ENCODE data around the gene RNF225. TPM values are rescaled to one million over a fixed set of nuclear protein-coding genes. Genes with fewer than 3 reads are reported as not detected.

Gene RNF225
- total and polyA plus RNA-seq, 2 experiments from 2014 or later, result 3.1 TPM; not detected in 1

DNA sequence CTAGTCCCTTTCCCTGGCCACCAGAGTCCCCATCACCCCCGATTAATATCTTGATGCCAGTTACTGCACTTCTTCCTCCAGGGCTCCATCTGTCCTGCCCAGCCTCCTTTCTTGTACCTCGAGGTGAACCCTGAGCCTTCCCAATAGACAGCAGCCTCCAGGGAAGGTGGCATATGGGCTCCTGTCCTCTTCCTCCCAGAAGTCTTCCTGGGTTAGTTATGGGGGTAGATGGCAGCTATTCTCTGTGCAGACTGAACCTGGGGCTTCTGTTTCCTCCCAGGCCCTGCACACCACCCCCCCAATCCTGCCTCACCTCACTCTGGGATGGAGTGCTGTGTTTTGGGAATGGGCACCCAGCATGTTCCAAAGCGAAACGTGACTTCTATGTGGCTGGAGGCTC is 2.6 kb downstream of the RNF225 start:
- DNase-seq (ENCODE audit: low read depth in 1 of 2, low spot score in 1 of 2), result no peak
- TF ChIP-seq, protein P1, sequence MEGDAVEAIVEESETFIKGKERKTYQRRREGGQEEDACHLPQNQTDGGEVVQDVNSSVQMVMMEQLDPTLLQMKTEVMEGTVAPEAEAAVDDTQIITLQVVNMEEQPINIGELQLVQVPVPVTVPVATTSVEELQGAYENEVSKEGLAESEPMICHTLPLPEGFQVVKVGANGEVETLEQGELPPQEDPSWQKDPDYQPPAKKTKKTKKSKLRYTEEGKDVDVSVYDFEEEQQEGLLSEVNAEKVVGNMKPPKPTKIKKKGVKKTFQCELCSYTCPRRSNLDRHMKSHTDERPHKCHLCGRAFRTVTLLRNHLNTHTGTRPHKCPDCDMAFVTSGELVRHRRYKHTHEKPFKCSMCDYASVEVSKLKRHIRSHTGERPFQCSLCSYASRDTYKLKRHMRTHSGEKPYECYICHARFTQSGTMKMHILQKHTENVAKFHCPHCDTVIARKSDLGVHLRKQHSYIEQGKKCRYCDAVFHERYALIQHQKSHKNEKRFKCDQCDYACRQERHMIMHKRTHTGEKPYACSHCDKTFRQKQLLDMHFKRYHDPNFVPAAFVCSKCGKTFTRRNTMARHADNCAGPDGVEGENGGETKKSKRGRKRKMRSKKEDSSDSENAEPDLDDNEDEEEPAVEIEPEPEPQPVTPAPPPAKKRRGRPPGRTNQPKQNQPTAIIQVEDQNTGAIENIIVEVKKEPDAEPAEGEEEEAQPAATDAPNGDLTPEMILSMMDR (IDR thresholded peaks at IDR 0.05; ENCODE audit: low read depth, low read length), result no peak
- H3K27ac ChIP-seq, result no peak overlapping the region
- no peaks in the 10 kb centered on the region for H3K9me3 ChIP-seq (ENCODE audit: low read depth)
- H3K4me1 ChIP-seq (ENCODE audit: low read depth), result peaks cover 6% of the 10 kb centered on the region
- H3K4me3 ChIP-seq, result no peak overlapping the region
- peaks cover 14% of the 10 kb centered on the region for H3K27me3 ChIP-seq
- H3K36me3 ChIP-seq, result peaks cover 16% of the 10 kb centered on the region

DNA sequence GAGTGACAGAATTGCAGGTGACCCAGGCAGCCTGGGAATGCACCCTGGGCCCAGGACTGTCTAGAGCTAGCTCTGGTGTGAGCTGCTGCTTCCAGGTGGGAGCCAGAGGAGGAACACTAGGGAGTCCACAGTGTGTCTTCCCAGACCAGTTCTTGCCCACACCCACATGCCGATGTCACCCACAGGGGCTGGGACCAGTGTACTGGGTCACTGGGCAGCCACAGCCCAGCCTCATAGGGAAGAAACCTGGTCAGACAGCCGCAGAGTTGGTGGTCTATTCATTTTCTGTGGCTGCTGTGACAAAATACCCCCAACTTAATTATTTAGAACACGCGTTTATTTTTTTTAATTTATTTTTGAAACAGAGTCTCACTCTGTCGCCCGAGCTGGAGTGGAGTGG is 3.1 kb downstream of the RNF225 start:
- H3K27ac ChIP-seq, result no peak overlapping the region
- DNase-seq (ENCODE audit: low read depth in 1 of 2, low spot score in 1 of 2), result no peak
- TF ChIP-seq, protein P1 (IDR thresholded peaks at IDR 0.05; ENCODE audit: low read depth, low read length), result no peak
- peaks cover 6% of the 10 kb centered on the region for H3K4me1 ChIP-seq (ENCODE audit: low read depth)
- H3K27me3 ChIP-seq, result peaks cover 14% of the 10 kb centered on the region
- no peak overlapping the region for H3K4me3 ChIP-seq
- no peaks in the 10 kb centered on the region for H3K9me3 ChIP-seq (ENCODE audit: low read depth)
- peaks cover 13% of the 10 kb centered on the region for H3K36me3 ChIP-seq

DNA sequence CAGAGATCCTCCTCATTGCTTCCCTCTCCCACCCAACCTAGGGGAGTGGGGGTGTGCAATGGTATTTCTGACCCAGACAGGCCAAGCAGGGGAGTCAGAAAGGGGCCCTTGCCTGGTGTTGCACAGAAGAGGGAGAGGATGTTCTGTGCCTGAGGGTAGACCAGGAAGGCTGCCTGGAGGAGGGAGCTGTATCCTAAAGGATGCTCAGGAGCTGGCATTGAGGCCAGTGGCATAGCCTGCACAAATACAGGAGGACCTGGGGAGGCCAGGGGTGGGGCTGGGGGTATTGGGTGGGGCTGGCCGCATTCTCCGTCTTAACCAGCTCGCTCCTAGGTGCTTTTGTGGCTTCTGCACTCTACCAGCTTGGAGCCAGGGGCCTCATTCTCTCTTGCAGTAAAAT is 4.4 kb downstream of the RNF225 start:
- peaks cover 6% of the 10 kb centered on the region for H3K4me1 ChIP-seq (ENCODE audit: low read depth)
- TF ChIP-seq, protein P1 (IDR thresholded peaks at IDR 0.05; ENCODE audit: low read depth, low read length), result no peak
- H3K9me3 ChIP-seq (ENCODE audit: low read depth), result no peaks in the 10 kb centered on the region
- H3K4me3 ChIP-seq, result no peak overlapping the region
- no peak overlapping the region for H3K27ac ChIP-seq
- no peaks in the 10 kb centered on the region for H3K36me3 ChIP-seq
- DNase-seq (ENCODE audit: low read depth in 1 of 2, low spot score in 1 of 2), result no peak
- peaks cover 14% of the 10 kb centered on the region for H3K27me3 ChIP-seq

DNA sequence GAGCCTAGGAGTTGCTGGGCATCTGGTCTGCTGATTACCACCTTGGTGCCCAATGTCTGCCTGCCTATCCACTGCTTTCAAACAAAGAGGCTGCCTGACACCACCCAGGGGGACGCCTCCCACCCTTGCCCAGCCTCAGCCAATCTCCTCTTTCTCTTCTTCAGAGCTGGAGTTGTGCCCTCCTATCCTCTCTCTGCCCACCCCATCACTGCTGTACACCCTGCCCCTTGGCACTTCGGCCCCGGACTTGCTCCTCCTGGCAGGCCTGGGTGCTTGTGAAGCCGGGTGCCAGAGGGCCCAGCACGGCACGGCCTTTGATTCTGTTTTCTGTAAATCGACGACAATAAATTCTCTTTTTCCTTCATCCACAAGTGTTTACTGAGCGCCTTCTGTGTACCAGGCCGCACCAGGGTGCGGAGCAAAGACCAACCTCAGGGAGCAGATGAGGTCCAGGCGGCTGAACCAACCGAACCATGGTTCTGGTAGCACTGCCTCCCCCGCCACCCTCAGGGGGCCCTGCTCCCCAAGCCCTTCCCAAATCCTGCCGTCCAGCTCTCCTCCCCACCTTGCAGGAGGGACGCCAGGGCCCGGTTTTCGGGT is 5.0 kb downstream of the RNF225 start:
- DNase-seq (ENCODE audit: low read depth in 1 of 2, low spot score in 1 of 2), result no peak
- no peak overlapping the region for H3K27ac ChIP-seq
- H3K27me3 ChIP-seq, result peaks cover 14% of the 10 kb centered on the region
- peaks cover 6% of the 10 kb centered on the region for H3K4me1 ChIP-seq (ENCODE audit: low read depth)
- TF ChIP-seq, protein P1 (IDR thresholded peaks at IDR 0.05; ENCODE audit: low read depth, low read length), result no peak
- peak overlapping the region; percentile 35 for H3K4me3 ChIP-seq
- no peaks in the 10 kb centered on the region for H3K9me3 ChIP-seq (ENCODE audit: low read depth)
- H3K36me3 ChIP-seq, result no peaks in the 10 kb centered on the region

DNA sequence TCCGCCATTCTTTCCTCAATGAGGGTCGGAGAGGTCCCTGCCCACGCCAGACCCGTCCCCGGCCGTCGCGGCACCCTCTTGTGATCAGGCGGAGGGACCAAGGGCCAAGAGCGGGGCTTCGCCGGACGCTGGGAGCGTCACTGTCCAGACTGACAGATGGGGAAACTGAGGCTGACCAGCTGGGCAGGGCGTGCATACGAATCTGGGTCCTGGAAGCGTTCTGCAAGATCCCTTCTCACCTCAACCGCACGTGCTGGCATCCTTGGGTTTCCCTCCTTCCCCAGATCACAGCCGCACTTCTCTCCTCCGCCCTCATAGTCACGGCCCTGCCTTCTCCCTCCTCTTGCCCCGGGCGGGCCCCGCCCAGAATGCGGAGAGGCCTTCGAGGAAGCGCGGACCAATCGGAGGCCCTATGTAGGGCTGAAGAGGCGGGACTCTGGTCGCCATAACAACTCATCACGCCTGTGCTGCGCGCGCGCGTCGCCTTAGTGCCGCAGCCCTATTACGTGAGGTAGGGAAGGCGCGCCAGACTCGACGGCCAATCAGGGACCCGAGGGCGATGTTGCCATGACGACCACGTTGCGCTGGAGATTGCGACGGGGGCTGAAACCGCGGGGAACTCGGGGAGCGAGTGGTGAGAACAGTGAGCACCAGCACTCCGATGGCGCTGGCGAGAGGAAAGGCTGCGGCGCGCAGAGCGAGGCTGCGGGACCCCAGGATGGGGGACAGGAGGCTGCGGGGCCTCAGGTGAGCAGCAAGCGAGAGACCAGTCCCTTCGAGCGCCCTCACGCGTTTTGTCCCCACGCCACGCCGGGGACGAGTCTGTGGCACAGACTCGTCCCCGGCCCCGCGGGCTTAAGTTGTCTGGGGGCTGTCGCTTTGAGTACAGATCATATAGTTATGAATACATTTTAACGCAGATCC is 5.7 kb downstream of the RNF225 start:
- peak; percentile 99 to 100 for DNase-seq (ENCODE audit: low read depth in 1 of 2, low spot score in 1 of 2)
- peaks cover 7% of the 10 kb centered on the region for H3K27me3 ChIP-seq
- peak overlapping the region; percentile 83 for H3K4me3 ChIP-seq
- H3K27ac ChIP-seq, result peak overlapping the region; percentile 57
- H3K4me1 ChIP-seq (ENCODE audit: low read depth), result peaks cover 6% of the 10 kb centered on the region
- no peaks in the 10 kb centered on the region for H3K36me3 ChIP-seq
- H3K9me3 ChIP-seq (ENCODE audit: low read depth), result no peaks in the 10 kb centered on the region
- TF ChIP-seq, protein P1 (IDR thresholded peaks at IDR 0.05; ENCODE audit: low read depth, low read length), result peak; percentile 4

Data from cardiac muscle cell (in vitro differentiated cells and primary cell).